DOHH2 (cell line): ENCODE measurements around the gene PTPRN2.

Experiments
- H3F3A ChIP-seq: fragments of 200-600 bp; sonication (generic), shearing (Covaris generic); 2 replicates; pipeline ENCODE4 v1.6.0; 2016; ENCODE audit warnings: antibody characterized with exemption, mild to moderate bottlenecking; ENCODE audit not compliant: control insufficient read depth, insufficient read depth
- H3K27ac ChIP-seq: fragments of 200-600 bp; sonication (generic); 2 replicates; pipeline ENCODE4 v1.5.1; 2014; ENCODE audit warnings: low read depth, mild to moderate bottlenecking, low read length, moderate library complexity
- H3K27me3 ChIP-seq: fragments of 200-600 bp; sonication (generic); 2 replicates; pipeline ENCODE4 v1.6.1; 2014; ENCODE audit warnings: mild to moderate bottlenecking, low read length, mixed read lengths; ENCODE audit not compliant: control insufficient read depth
- H3K36me3 ChIP-seq: fragments of 200-600 bp; sonication (generic); 2 replicates; pipeline ENCODE4 v1.6.1; 2014; ENCODE audit warnings: mild to moderate bottlenecking, low read length, moderate library complexity, mixed read lengths; ENCODE audit not compliant: control insufficient read depth
- H3K4me1 ChIP-seq: fragments of 200-600 bp; sonication (generic); 2 replicates; pipeline ENCODE4 v1.6.1; 2014; ENCODE audit warnings: mild to moderate bottlenecking, low read length, mixed read lengths; ENCODE audit not compliant: control insufficient read depth
- H3K4me2 ChIP-seq: fragments of 200-600 bp; sonication (generic); 2 replicates; pipeline ENCODE4 v1.6.0; 2014; ENCODE audit warnings: mild to moderate bottlenecking, low read length, moderate library complexity
- H3K4me3 ChIP-seq: fragments of 200-600 bp; sonication (generic); 2 replicates; pipeline ENCODE4 v1.5.1; 2014; ENCODE audit warnings: mild to moderate bottlenecking, low read length, mixed read lengths
- H3K79me2 ChIP-seq: fragments of 200-600 bp; sonication (generic); 2 replicates; pipeline ENCODE4 v1.6.1; 2014; ENCODE audit warnings: mild to moderate bottlenecking, low read length, mixed read lengths; ENCODE audit not compliant: control insufficient read depth
- H3K9me2 ChIP-seq: fragments of 200-600 bp; sonication (generic); replicated peaks from 2 replicates; pipeline ENCODE4 v1.6.1; 2014; ENCODE audit warnings: mild to moderate bottlenecking, low read length, mixed read lengths; ENCODE audit not compliant: control insufficient read depth
- H3K9me3 ChIP-seq: fragments of 200-600 bp; sonication (generic); 2 replicates; pipeline ENCODE4 v1.6.1; 2014; ENCODE audit warnings: antibody characterized with exemption, low read length, mixed read lengths; ENCODE audit not compliant: control insufficient read depth, insufficient read depth
- H4K20me1 ChIP-seq: fragments of 200-600 bp; sonication (generic); 2 replicates; pipeline ENCODE4 v1.6.0; 2014; ENCODE audit warnings: low read depth, mild to moderate bottlenecking, antibody characterized with exemption, low read length, moderate library complexity; ENCODE audit not compliant: control insufficient read depth, insufficient read depth
- EZH2phosphoT487 ChIP-seq: fragments of 200-600 bp; sonication (generic); IDR thresholded peaks from 2 replicates; pipeline ENCODE4 v1.6.1; 2017; ENCODE audit warnings: borderline replicate concordance, mild to moderate bottlenecking, antibody characterized with exemption, low read length, moderate library complexity, mixed read lengths
- TF ChIP-seq, protein P1 (sequence below): fragments of 200-600 bp; sonication (generic); IDR thresholded peaks from one replicate; pipeline ENCODE4 v1.5.1; 2014; ENCODE audit warnings: antibody characterized with exemption, mild to moderate bottlenecking, low read depth, low read length; ENCODE audit not compliant: poor library complexity, severe bottlenecking

Gene PTPRN2

DNA sequence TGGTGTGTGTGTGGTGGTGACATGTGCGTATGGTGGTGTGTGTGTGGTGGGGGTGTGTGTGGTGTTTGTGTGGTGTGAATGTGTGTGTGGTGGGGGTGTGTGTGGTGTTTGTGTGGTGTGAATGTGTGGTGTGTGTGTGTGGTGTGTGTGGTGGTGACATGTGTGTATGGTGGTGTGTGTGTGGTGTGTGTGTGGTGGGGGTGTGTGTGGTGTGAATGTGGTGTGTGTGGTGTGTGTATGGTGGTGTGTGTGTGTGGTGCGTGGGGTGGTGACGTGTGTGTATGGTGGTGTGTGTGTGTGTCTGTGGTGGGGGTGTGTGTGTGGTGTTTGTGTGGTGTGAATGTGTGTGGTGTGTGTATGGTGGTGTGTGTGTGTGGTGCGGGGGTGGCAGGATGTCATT is 797.7 kb downstream of the PTPRN2 start:
- Histone ChIP-seq H3K9me2 (no peaks in the 10 kb centered on the region), H4K20me1 (no peaks in the 10 kb centered on the region), H3K9me3 (peaks cover 11% of the 10 kb centered on the region; the same call in 1 of the 2 replicates), H3K79me2 (no peaks in the 10 kb centered on the region), H3K27ac (no peak overlapping the region), H3K4me2 (no peak overlapping the region), H3K4me3 (no peak overlapping the region), H3K27me3 (no peaks in the 10 kb centered on the region), H3K4me1 (no peaks in the 10 kb centered on the region), H3K36me3 (no peaks in the 10 kb centered on the region), H3F3A (no peaks in the 10 kb centered on the region)
- TF ChIP-seq EZH2phosphoT487: no peak
- TF ChIP-seq, protein P1, sequence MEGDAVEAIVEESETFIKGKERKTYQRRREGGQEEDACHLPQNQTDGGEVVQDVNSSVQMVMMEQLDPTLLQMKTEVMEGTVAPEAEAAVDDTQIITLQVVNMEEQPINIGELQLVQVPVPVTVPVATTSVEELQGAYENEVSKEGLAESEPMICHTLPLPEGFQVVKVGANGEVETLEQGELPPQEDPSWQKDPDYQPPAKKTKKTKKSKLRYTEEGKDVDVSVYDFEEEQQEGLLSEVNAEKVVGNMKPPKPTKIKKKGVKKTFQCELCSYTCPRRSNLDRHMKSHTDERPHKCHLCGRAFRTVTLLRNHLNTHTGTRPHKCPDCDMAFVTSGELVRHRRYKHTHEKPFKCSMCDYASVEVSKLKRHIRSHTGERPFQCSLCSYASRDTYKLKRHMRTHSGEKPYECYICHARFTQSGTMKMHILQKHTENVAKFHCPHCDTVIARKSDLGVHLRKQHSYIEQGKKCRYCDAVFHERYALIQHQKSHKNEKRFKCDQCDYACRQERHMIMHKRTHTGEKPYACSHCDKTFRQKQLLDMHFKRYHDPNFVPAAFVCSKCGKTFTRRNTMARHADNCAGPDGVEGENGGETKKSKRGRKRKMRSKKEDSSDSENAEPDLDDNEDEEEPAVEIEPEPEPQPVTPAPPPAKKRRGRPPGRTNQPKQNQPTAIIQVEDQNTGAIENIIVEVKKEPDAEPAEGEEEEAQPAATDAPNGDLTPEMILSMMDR: no peak

DNA sequence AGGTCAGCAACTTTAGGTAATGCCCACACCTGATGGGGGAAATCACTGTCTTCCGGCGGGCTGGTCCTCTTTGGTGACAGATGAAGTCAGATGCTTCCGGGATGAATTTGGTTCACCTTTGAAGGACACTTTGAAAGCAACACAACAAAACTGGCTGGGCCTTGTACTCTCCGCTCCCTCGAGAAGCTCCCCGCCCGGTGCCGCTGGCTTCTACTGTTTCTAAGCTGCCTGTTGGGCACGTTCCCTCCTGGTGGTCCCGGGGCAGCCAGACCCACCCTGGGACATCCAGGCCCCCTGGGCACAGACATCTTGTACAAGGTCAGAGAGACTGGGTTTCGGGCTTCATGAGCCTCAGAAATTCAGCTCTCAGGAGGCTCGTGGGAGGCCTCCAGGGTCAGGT is 798.5 kb downstream of the PTPRN2 start:
- no peaks in the 10 kb centered on the region for H3K9me2 ChIP-seq
- H3K27me3 ChIP-seq: no peaks in the 10 kb centered on the region
- no peak overlapping the region for H3K27ac ChIP-seq
- H3K4me1 ChIP-seq: no peaks in the 10 kb centered on the region
- H3K79me2 ChIP-seq: no peaks in the 10 kb centered on the region
- no peak for TF ChIP-seq EZH2phosphoT487
- TF ChIP-seq, protein P1: no peak
- no peaks in the 10 kb centered on the region for H4K20me1 ChIP-seq
- no peaks in the 10 kb centered on the region for H3F3A ChIP-seq
- H3K36me3 ChIP-seq: no peaks in the 10 kb centered on the region
- no peak overlapping the region for H3K4me2 ChIP-seq
- peaks cover 15% of the 10 kb centered on the region; the same call in 1 of the 2 replicates for H3K9me3 ChIP-seq
- no peak overlapping the region for H3K4me3 ChIP-seq

DNA sequence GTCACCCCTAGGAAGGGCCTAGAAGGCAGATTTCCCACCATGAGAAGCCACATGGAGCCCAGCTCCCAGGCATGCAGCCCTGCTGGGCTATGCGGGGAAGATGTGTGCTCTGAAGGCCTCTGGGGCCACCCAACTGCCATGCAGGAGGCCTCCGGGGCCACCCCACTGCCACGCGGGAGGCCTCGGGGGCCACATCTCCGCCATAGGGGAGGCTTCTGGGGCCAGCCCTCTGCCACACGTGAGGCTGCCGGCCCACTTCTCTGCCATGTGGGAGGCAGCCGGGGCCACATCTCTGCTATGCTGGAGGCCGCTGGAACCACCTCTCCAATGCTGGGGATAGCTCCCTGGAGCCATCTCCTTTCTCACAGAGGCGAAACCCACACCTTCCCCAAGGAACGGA is 799.0 kb downstream of the PTPRN2 start:
- Histone ChIP-seq H3F3A (no peaks in the 10 kb centered on the region), H3K4me3 (no peak overlapping the region), H3K9me2 (no peaks in the 10 kb centered on the region), H3K9me3 (peaks cover 17% of the 10 kb centered on the region; the same call in 1 of the 2 replicates), H4K20me1 (no peaks in the 10 kb centered on the region), H3K27me3 (no peaks in the 10 kb centered on the region), H3K36me3 (no peaks in the 10 kb centered on the region), H3K4me2 (no peak overlapping the region), H3K79me2 (no peaks in the 10 kb centered on the region), H3K4me1 (no peaks in the 10 kb centered on the region), H3K27ac (no peak overlapping the region)
- TF ChIP-seq, protein P1: no peak
- TF ChIP-seq EZH2phosphoT487: no peak
